AG04450 (cell line): Measurements from ENCODE around the gene VIPR2. TPM values are rescaled to one million over a fixed set of nuclear protein-coding genes. Genes with fewer than 3 reads are reported as not detected.

Experiments used
- CTCF ChIA-PET: fragments of 300-600, 350-600 bp; formaldehyde crosslinking; extraction: SDS; loops from one replicate; lab custom pipeline; 2022; ENCODE audit warnings: antibody characterized with exemption, inconsistent platforms; lab: Charles Lee
- POLR2A ChIA-PET: fragments of 350-600 bp; formaldehyde crosslinking; extraction: SDS; loops from one replicate; lab custom pipeline; 2021; ENCODE audit warnings: antibody characterized with exemption, inconsistent platforms; lab: Yijun Ruan, JAX
- DNase-seq: peaks from one replicate; pipeline ENCODE4 v3.0.0-alpha.2; 2011; ENCODE audit warnings: low read depth, low spot score
- H3K27ac ChIP-seq: one replicate; pipeline ENCODE4 v1.5.1; 2012; ENCODE audit warnings: low read depth, low read length, control low read depth
- H3K27me3 ChIP-seq: one replicate; pipeline ENCODE4 v1.6.0; 2012; ENCODE audit warnings: low read length; ENCODE audit not compliant: control insufficient read depth, insufficient read depth
- H3K4me3 ChIP-seq: 2 replicates; pipeline ENCODE4 v1.5.1; 2011; ENCODE audit warnings: mild to moderate bottlenecking, low read depth, low read length, control low read depth
- H3K9me3 ChIP-seq: 2 replicates; pipeline ENCODE4 v1.5.1; 2012; ENCODE audit warnings: low read length; ENCODE audit not compliant: control insufficient read depth, insufficient read depth
- polyA plus RNA-seq: library from polyadenylated mRNA; depleted of rRNA; stranded (reverse); fragments of >200 nt; gene quantifications from 2 replicates; pipeline ENCODE4 v1.2.3, GENCODE V29; 2011
- TF ChIP-seq, protein P1 (sequence below): IDR thresholded peaks from 2 replicates; pipeline ENCODE4 v1.5.1; 2011; ENCODE audit warnings: low read depth, low read length, control low read depth, inconsistent platforms

Gene VIPR2
- polyA plus RNA-seq, 1 experiment = not detected

DNA sequence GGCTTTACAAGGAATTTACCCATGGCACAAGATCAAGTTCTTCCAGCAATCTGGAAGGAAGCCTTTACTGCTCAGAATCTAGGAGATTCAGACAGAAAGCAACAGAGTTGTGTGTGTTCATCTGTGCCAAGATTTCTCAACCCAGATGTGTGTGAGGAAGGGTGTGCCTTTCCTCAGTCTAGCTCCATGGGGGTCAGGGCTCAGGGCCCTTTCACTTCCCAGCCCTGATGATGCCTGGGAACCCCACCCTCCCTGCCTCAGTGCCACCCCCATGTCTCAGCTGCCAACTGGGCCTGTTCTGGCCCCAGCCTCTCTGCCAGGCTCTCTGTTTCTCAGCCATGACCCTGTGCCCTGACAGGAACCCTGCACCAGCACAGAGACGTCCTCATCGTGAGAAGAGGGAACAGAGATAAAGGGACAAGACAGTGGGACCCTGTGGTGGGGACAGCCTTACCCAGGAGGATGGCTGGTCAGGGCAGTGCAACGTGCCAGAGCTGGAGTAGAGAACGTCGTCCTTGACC is 102.0 kb downstream of the VIPR2 start:
- no peak overlapping the region for H3K4me3 ChIP-seq
- H3K9me3 ChIP-seq = peaks cover 49% of the 10 kb centered on the region
- DNase-seq = no peak
- H3K27me3 ChIP-seq = no peaks in the 10 kb centered on the region
- TF ChIP-seq, protein P1, sequence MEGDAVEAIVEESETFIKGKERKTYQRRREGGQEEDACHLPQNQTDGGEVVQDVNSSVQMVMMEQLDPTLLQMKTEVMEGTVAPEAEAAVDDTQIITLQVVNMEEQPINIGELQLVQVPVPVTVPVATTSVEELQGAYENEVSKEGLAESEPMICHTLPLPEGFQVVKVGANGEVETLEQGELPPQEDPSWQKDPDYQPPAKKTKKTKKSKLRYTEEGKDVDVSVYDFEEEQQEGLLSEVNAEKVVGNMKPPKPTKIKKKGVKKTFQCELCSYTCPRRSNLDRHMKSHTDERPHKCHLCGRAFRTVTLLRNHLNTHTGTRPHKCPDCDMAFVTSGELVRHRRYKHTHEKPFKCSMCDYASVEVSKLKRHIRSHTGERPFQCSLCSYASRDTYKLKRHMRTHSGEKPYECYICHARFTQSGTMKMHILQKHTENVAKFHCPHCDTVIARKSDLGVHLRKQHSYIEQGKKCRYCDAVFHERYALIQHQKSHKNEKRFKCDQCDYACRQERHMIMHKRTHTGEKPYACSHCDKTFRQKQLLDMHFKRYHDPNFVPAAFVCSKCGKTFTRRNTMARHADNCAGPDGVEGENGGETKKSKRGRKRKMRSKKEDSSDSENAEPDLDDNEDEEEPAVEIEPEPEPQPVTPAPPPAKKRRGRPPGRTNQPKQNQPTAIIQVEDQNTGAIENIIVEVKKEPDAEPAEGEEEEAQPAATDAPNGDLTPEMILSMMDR = no peak
- ChIA-PET POLR2A (no interaction called here), CTCF (no interaction called here)
- H3K27ac ChIP-seq = no peak overlapping the region

DNA sequence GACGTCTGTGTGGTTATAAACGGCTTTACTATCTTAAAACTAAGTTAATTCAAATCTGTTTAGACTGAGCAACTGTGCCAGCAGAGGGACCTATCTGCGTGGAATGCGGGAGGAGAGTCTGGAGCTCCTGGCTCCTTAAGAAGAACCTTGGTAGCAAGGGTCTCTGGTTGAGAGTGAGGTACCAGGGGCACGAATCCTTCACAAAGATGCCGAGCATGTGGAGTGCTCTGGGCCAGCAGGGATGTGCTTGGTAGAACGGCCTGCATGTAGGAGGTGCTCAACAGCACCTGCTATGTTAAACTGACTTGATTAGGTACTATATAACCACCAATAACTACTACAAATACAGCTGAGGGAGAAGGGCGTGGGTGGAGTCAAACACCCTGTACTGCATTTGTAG is 102.6 kb downstream of the VIPR2 start:
- H3K27me3 ChIP-seq = no peaks in the 10 kb centered on the region
- no peak overlapping the region for H3K27ac ChIP-seq
- TF ChIP-seq, protein P1 = no peak
- DNase-seq = no peak
- no peak overlapping the region for H3K4me3 ChIP-seq
- ChIA-PET CTCF (no interaction called here), POLR2A (no interaction called here)
- peaks cover 51% of the 10 kb centered on the region for H3K9me3 ChIP-seq

DNA sequence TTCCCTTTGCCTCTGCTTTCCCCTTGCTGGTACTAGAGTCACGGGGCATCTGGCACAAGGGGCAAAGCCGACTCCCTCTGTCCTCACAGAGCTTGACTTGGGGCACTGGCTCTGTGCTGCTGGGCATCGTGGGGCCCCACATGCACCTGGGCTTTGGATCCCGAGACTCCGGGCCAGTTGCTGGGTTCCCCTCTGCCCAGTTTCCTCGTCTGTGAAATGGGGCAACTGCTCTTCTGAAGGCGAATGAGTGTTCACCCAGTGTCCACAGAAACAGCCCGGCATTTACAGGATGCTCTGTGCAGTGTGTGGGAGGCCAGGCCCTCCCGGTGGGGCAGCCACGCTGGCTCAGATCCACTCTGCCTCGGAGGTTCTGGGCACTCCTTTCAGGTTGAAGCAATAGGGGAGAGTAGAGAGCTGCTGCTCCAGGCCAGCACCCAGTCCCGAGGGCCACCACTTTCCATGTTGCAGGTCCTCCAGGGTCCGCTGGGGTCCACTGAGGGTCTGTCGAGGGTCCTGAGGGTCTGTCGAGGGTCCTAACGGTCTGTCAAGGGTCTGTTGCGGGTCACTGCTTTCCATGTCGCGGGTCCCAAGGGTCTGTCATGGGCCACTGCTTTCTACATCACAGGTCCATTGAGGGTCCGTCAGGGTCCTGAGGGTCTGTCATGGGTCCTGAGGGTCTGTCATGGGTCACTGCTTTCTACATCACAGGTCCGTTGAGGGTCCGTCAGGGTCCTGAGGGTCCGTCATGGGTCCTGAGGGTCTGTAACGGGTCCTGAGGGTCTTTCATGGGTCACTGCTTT is 103.6 kb downstream of the VIPR2 start:
- ChIA-PET POLR2A (no interaction called here), CTCF (no interaction called here)
- TF ChIP-seq, protein P1 = no peak
- H3K27me3 ChIP-seq = no peaks in the 10 kb centered on the region
- no peak overlapping the region for H3K4me3 ChIP-seq
- H3K27ac ChIP-seq = no peak overlapping the region
- no peak for DNase-seq
- peaks cover 61% of the 10 kb centered on the region for H3K9me3 ChIP-seq

DNA sequence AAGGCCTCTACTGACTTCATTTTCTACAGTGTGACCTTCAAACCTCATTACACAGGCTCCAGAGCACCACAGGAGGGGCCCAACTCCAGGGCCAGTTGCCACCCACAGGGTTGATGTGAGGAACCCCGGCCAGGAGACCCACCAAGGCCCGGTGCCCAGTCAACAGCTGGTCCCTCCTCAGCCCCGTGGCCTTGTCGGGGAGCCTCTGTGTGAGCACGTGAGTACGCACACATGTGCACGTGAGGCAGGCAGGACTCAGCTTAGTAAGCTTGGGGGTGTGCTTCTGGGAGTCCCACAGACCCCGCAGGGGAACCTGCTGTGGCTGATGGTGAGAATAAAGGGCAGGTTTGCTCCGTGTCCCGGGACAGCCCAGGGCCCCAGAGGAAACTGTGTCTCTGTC is 104.5 kb downstream of the VIPR2 start:
- TF ChIP-seq, protein P1 = no peak
- POLR2A ChIA-PET = no interaction called here
- no peak overlapping the region for H3K4me3 ChIP-seq
- H3K27ac ChIP-seq = no peak overlapping the region
- peaks cover 70% of the 10 kb centered on the region for H3K9me3 ChIP-seq
- CTCF ChIA-PET = no interaction called here
- H3K27me3 ChIP-seq = no peaks in the 10 kb centered on the region
- DNase-seq = no peak

DNA sequence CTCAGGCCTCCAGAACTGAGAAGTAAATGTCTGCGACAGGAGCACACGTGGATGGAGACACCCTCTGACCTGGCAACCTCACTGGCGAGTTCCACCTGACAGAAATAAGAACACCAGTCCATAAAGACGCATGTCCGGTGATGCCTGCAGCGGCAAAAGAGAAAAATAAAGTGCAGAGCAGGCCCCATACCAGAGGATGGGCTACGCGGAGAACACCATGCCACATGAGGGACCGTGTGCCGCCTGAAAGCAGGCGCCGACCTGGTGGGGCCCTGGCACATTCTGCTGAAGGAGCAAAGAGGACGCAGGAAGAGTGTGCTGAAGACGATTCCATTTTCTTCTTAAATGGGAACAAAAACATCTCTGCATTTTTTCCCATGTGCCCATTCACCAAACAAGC is 105.0 kb downstream of the VIPR2 start:
- ChIA-PET CTCF (no interaction called here), POLR2A (no interaction called here)
- TF ChIP-seq, protein P1 = no peak
- Histone ChIP-seq H3K27me3 (no peaks in the 10 kb centered on the region), H3K9me3 (peaks cover 74% of the 10 kb centered on the region), H3K4me3 (no peak overlapping the region), H3K27ac (no peak overlapping the region)
- DNase-seq = no peak
